GM23338 (cell line): ENCODE measurements around the gene CENPT. TPM values are rescaled to one million over a fixed set of nuclear protein-coding genes. Genes with fewer than 3 reads are reported as not detected.

ENCODE experiments used
- ATAC-seq: fragments of 200-7000 bp; cut with Tn5 transposase; 3 replicates; pipeline ENCODE4 v1.9.1; 2020
- DNase-seq: peaks from one replicate; pipeline ENCODE4 v3.0.0-alpha.2; 2015; ENCODE audit warnings: low spot score
- H2AFZ ChIP-seq: fragments of 200-600 bp; sonication (generic); 2 replicates; pipeline ENCODE4 v1.8.0; 2016; ENCODE audit warnings: antibody characterized with exemption, mild to moderate bottlenecking, moderate library complexity
- H3F3A ChIP-seq: fragments of 200-600 bp; sonication (generic); replicated peaks from 2 replicates; pipeline ENCODE4 v1.8.0; 2017; ENCODE audit warnings: antibody characterized with exemption, mixed run types, low read depth
- H3K27ac ChIP-seq: fragments of 200-600 bp; sonication (generic); 2 replicates; pipeline ENCODE4 v1.6.1; 2016; ENCODE audit warnings: low read depth
- H3K27me3 ChIP-seq: fragments of 200-600 bp; sonication (generic); 2 replicates; pipeline ENCODE4 v1.8.0; 2016; ENCODE audit warnings: mild to moderate bottlenecking, mixed run types, moderate library complexity; ENCODE audit not compliant: insufficient read depth
- H3K36me3 ChIP-seq: fragments of 200-600 bp; sonication (generic); 2 replicates; pipeline ENCODE4 v1.8.0; 2016; ENCODE audit warnings: mild to moderate bottlenecking; ENCODE audit not compliant: insufficient read depth
- H3K4me1 ChIP-seq: fragments of 200-600 bp; sonication (generic); 2 replicates; pipeline ENCODE4 v1.8.0; 2016; ENCODE audit warnings: mild to moderate bottlenecking, moderate library complexity; ENCODE audit not compliant: insufficient read depth
- H3K4me2 ChIP-seq: fragments of 200-600 bp; sonication (generic); 2 replicates; pipeline ENCODE4 v1.7.1; 2017; ENCODE audit warnings: mixed run types
- H3K4me3 ChIP-seq: fragments of 200-600 bp; sonication (generic); 2 replicates; pipeline ENCODE4 v1.6.1; 2016; ENCODE audit warnings: mixed run types
- H3K79me2 ChIP-seq: fragments of 200-600 bp; sonication (generic); replicated peaks from 2 replicates; pipeline ENCODE4 v1.8.0; 2017; ENCODE audit warnings: mild to moderate bottlenecking; ENCODE audit not compliant: insufficient read depth
- H3K9me2 ChIP-seq: fragments of 200-600 bp; sonication (generic); 2 replicates; pipeline ENCODE4 v1.8.0; 2017; ENCODE audit not compliant: insufficient read depth
- H4K20me1 ChIP-seq: fragments of 200-600 bp; sonication (generic); replicated peaks from 2 replicates; pipeline ENCODE4 v1.8.0; 2017; ENCODE audit warnings: mild to moderate bottlenecking; ENCODE audit not compliant: insufficient read depth
- H3K27ac Mint-ChIP-seq: 2 replicates; pipeline ENCODE4 v1.8.0; 2020; ENCODE audit warnings: inconsistent platforms, mild to moderate bottlenecking, moderate library complexity, mixed read lengths
- H3K27me3 Mint-ChIP-seq: 3 replicates; pipeline ENCODE4 v1.8.0; 2022; ENCODE audit warnings: low read depth, mild to moderate bottlenecking, moderate library complexity, mixed read lengths, inconsistent platforms; ENCODE audit not compliant: insufficient read depth, poor library complexity
- H3K36me3 Mint-ChIP-seq: 3 replicates; pipeline ENCODE4 v1.8.0; 2021; ENCODE audit warnings: low read depth, mild to moderate bottlenecking, inconsistent platforms, moderate library complexity, mixed read lengths
- H3K4me1 Mint-ChIP-seq: 3 replicates; pipeline ENCODE4 v1.8.0; 2020; ENCODE audit warnings: mild to moderate bottlenecking, inconsistent platforms, mixed read lengths
- H3K4me3 Mint-ChIP-seq: 3 replicates; pipeline ENCODE4 v1.8.0; 2021; ENCODE audit warnings: moderate library complexity, mild to moderate bottlenecking, inconsistent platforms, mixed read lengths
- H3K9me3 Mint-ChIP-seq: 3 replicates; pipeline ENCODE4 v1.8.0; 2020; ENCODE audit warnings: moderate library complexity, mild to moderate bottlenecking, inconsistent platforms, mixed read lengths
- CREB1 ChIP-seq: fragments of 250-450 bp; sonication (Bioruptor Pico); IDR thresholded peaks from 2 replicates; pipeline ENCODE4 v1.5.0; 2020; ENCODE audit warnings: low read depth, mild to moderate bottlenecking, moderate library complexity
- ETS1 ChIP-seq: IDR thresholded peaks from 2 replicates; pipeline ENCODE4 v1.6.1; 2016; ENCODE audit warnings: antibody characterized with exemption
- EZH2 ChIP-seq: fragments of 200-600 bp; sonication (generic); IDR thresholded peaks from one replicate; pipeline ENCODE4 v1.8.0; 2017; ENCODE audit warnings: antibody characterized with exemption, mild to moderate bottlenecking, low read depth; ENCODE audit not compliant: unreplicated experiment
- EZH2phosphoT487 ChIP-seq: fragments of 200-600 bp; sonication (generic); IDR thresholded peaks from one replicate; pipeline ENCODE4 v1.8.1; 2018; ENCODE audit warnings: antibody characterized with exemption; ENCODE audit not compliant: unreplicated experiment
- NANOG ChIP-seq: IDR thresholded peaks from 2 replicates; pipeline ENCODE4 v1.6.1; 2016; ENCODE audit warnings: antibody characterized with exemption, borderline replicate concordance
- POLR2AphosphoS5 ChIP-seq: IDR thresholded peaks from 2 replicates; pipeline ENCODE4 v1.6.1; 2016; ENCODE audit warnings: antibody characterized with exemption, low read depth
- STAT1 ChIP-seq: IDR thresholded peaks from one replicate; pipeline ENCODE4 v1.6.1; 2016; ENCODE audit warnings: antibody characterized with exemption; ENCODE audit not compliant: unreplicated experiment
- ZNF114 ChIP-seq: fragments of 250-450 bp; sonication (Bioruptor Pico); IDR thresholded peaks from 2 replicates; pipeline ENCODE4 v1.5.0; 2020; ENCODE audit warnings: mild to moderate bottlenecking, moderate library complexity
- polyA plus RNA-seq: library from polyadenylated mRNA; unstranded; fragments of >200 nt; fragmentation: Nextera tagmentation; extraction: Ambion mirVana; gene quantifications from 2 replicates; pipeline ENCODE4 v1.2.1, GENCODE V29; 2016
- total RNA-seq: library from RNA; depleted of rRNA; stranded (reverse); fragments of >200 nt; shearing (Covaris generic); gene quantifications from 2 replicates; pipeline ENCODE4 v1.2.3, GENCODE V29; 2014
- TF ChIP-seq, protein P1 (sequence below), 2 experiments: fragments of 200-600 bp in 1 of 2; sonication (generic) in 1 of 2; conservative IDR thresholded peaks; 2 replicates each; pipeline versions ENCODE4 v1.5.1 to v1.6.1; 2016 to 2017; ENCODE audit warnings: antibody characterized with exemption in 2 of 2, low read depth in 2 of 2, mild to moderate bottlenecking in 2 of 2, moderate library complexity in 1 of 2
- TF ChIP-seq, protein P2 (sequence below): fragments of 250-450 bp; sonication (Bioruptor Pico); IDR thresholded peaks from 2 replicates; pipeline ENCODE4 v1.5.0; 2020; ENCODE audit warnings: mild to moderate bottlenecking, moderate library complexity

CENPT gene
- total and polyA plus RNA-seq, 2 experiments from 2014 or later: 55.4 to 63.8 TPM

GRCh38 chr16:67892899-67893742, 45.6 kb upstream of the CENPT start, which contains the start of gene PSKH1:
Gene PSKH1, plus strand, starts transcription at chr16:67893254. Its CDS starts 15,496 bp downstream, at chr16:67908750.
- no peaks in the 10 kb centered on the region; the same call in 2 of the 3 replicates for H3K36me3 Mint-ChIP-seq
- H3K27me3 Mint-ChIP-seq: peaks cover 4% of the 10 kb centered on the region
- ATAC-seq: peak; percentile 97
- DNase-seq: peak; percentile 99
- Histone ChIP-seq H3K9me2 (no peaks in the 10 kb centered on the region), H3K4me1 (peaks cover 14% of the 10 kb centered on the region), H3K36me3 (no peaks in the 10 kb centered on the region), H3K4me3 (peak within 1 kb of the TSS; percentile 82), H3F3A (peaks cover 8% of the 10 kb centered on the region; the same call in 1 of the 2 replicates), H2AFZ (0 out of 2 replicates have a peak within 1 kb of the TSS, but pooled peaks have one; percentile 26), H3K27me3 (no peaks in the 10 kb centered on the region), H3K4me2 (peak within 1 kb of the TSS; percentile 81), H4K20me1 (peaks cover 8% of the 10 kb centered on the region), H3K27ac (peak within 1 kb of the TSS; percentile 84), H3K79me2 (peaks cover 48% of the 10 kb centered on the region)
- H3K9me3 Mint-ChIP-seq: no peaks in the 10 kb centered on the region
- H3K27ac Mint-ChIP-seq: peak within 1 kb of the TSS; percentile 98
- TF ChIP-seq POLR2AphosphoS5 (no peak), CREB1 (CRISPR knock-in tag) (peak; percentile 97)
- H3K4me1 Mint-ChIP-seq: peaks cover 9% of the 10 kb centered on the region
- H3K4me3 Mint-ChIP-seq: peak within 1 kb of the TSS; percentile 97

- no peaks in the 10 kb centered on the region for H3K27me3 ChIP-seq
- H3K79me2 ChIP-seq: peaks cover 41% of the 10 kb centered on the region
- no peak for DNase-seq
- H3K4me1 Mint-ChIP-seq: peaks cover 9% of the 10 kb centered on the region
- no peaks in the 10 kb centered on the region for H3K36me3 ChIP-seq
- peak overlapping the region; percentile 71 for H3K4me2 ChIP-seq
- peak overlapping the region; percentile 48 for H3K4me3 ChIP-seq
- H3K27ac Mint-ChIP-seq: peak overlapping the region; percentile 95
- ATAC-seq: no peak
- H3K4me1 ChIP-seq: peaks cover 14% of the 10 kb centered on the region
- peaks cover 8% of the 10 kb centered on the region; the same call in 1 of the 2 replicates for H3F3A ChIP-seq
- peaks cover 4% of the 10 kb centered on the region for H3K27me3 Mint-ChIP-seq
- H2AFZ ChIP-seq: no peak overlapping the region
- H3K9me2 ChIP-seq: no peaks in the 10 kb centered on the region
- H3K27ac ChIP-seq: peak overlapping the region; percentile 72
- H3K9me3 Mint-ChIP-seq: no peaks in the 10 kb centered on the region
- peaks cover 8% of the 10 kb centered on the region for H4K20me1 ChIP-seq
- H3K4me3 Mint-ChIP-seq: peak overlapping the region; percentile 97
- H3K36me3 Mint-ChIP-seq: no peaks in the 10 kb centered on the region; the same call in 2 of the 3 replicates
- TF ChIP-seq, protein P1, sequence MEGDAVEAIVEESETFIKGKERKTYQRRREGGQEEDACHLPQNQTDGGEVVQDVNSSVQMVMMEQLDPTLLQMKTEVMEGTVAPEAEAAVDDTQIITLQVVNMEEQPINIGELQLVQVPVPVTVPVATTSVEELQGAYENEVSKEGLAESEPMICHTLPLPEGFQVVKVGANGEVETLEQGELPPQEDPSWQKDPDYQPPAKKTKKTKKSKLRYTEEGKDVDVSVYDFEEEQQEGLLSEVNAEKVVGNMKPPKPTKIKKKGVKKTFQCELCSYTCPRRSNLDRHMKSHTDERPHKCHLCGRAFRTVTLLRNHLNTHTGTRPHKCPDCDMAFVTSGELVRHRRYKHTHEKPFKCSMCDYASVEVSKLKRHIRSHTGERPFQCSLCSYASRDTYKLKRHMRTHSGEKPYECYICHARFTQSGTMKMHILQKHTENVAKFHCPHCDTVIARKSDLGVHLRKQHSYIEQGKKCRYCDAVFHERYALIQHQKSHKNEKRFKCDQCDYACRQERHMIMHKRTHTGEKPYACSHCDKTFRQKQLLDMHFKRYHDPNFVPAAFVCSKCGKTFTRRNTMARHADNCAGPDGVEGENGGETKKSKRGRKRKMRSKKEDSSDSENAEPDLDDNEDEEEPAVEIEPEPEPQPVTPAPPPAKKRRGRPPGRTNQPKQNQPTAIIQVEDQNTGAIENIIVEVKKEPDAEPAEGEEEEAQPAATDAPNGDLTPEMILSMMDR (conservative IDR thresholded peaks at IDR 0.05; ENCODE audit: low read depth in 2 of 2): no peak
- no peak for TF ChIP-seq ZNF114
- TF ChIP-seq EZH2phosphoT487: no peak
- TF ChIP-seq STAT1: no peak
- no peak for TF ChIP-seq POLR2AphosphoS5
- TF ChIP-seq NANOG: no peak
- no peak for TF ChIP-seq EZH2
- TF ChIP-seq ETS1: no peak
- no peak for TF ChIP-seq CREB1 (CRISPR knock-in tag)
- TF ChIP-seq, protein P2, sequence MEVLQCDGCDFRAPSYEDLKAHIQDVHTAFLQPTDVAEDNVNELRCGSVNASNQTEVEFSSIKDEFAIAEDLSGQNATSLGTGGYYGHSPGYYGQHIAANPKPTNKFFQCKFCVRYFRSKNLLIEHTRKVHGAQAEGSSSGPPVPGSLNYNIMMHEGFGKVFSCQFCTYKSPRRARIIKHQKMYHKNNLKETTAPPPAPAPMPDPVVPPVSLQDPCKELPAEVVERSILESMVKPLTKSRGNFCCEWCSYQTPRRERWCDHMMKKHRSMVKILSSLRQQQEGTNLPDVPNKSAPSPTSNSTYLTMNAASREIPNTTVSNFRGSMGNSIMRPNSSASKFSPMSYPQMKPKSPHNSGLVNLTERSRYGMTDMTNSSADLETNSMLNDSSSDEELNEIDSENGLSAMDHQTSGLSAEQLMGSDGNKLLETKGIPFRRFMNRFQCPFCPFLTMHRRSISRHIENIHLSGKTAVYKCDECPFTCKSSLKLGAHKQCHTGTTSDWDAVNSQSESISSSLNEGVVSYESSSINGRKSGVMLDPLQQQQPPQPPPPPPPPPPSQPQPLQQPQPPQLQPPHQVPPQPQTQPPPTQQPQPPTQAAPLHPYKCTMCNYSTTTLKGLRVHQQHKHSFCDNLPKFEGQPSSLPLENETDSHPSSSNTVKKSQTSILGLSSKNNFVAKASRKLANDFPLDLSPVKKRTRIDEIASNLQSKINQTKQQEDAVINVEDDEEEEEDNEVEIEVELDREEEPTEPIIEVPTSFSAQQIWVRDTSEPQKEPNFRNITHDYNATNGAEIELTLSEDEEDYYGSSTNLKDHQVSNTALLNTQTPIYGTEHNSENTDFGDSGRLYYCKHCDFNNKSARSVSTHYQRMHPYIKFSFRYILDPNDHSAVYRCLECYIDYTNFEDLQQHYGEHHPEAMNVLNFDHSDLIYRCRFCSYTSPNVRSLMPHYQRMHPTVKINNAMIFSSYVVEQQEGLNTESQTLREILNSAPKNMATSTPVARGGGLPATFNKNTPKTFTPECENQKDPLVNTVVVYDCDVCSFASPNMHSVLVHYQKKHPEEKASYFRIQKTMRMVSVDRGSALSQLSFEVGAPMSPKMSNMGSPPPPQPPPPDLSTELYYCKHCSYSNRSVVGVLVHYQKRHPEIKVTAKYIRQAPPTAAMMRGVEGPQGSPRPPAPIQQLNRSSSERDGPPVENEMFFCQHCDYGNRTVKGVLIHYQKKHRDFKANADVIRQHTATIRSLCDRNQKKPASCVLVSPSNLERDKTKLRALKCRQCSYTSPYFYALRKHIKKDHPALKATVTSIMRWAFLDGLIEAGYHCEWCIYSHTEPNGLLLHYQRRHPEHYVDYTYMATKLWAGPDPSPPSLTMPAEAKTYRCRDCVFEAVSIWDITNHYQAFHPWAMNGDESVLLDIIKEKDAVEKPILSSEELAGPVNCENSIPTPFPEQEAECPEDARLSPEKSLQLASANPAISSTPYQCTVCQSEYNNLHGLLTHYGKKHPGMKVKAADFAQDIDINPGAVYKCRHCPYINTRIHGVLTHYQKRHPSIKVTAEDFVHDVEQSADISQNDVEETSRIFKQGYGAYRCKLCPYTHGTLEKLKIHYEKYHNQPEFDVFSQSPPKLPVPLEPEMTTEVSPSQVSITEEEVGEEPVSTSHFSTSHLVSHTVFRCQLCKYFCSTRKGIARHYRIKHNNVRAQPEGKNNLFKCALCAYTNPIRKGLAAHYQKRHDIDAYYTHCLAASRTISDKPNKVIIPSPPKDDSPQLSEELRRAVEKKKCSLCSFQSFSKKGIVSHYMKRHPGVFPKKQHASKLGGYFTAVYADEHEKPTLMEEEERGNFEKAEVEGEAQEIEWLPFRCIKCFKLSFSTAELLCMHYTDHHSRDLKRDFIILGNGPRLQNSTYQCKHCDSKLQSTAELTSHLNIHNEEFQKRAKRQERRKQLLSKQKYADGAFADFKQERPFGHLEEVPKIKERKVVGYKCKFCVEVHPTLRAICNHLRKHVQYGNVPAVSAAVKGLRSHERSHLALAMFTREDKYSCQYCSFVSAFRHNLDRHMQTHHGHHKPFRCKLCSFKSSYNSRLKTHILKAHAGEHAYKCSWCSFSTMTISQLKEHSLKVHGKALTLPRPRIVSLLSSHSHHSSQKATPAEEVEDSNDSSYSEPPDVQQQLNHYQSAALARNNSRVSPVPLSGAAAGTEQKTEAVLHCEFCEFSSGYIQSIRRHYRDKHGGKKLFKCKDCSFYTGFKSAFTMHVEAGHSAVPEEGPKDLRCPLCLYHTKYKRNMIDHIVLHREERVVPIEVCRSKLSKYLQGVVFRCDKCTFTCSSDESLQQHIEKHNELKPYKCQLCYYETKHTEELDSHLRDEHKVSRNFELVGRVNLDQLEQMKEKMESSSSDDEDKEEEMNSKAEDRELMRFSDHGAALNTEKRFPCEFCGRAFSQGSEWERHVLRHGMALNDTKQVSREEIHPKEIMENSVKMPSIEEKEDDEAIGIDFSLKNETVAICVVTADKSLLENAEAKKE: no peak
These were observed 44.9 kb upstream of the CENPT start for GRCh38 chr16:67892375-67892774.
